ENCODE data around the gene CMIP.

The CMIP gene

DNA sequence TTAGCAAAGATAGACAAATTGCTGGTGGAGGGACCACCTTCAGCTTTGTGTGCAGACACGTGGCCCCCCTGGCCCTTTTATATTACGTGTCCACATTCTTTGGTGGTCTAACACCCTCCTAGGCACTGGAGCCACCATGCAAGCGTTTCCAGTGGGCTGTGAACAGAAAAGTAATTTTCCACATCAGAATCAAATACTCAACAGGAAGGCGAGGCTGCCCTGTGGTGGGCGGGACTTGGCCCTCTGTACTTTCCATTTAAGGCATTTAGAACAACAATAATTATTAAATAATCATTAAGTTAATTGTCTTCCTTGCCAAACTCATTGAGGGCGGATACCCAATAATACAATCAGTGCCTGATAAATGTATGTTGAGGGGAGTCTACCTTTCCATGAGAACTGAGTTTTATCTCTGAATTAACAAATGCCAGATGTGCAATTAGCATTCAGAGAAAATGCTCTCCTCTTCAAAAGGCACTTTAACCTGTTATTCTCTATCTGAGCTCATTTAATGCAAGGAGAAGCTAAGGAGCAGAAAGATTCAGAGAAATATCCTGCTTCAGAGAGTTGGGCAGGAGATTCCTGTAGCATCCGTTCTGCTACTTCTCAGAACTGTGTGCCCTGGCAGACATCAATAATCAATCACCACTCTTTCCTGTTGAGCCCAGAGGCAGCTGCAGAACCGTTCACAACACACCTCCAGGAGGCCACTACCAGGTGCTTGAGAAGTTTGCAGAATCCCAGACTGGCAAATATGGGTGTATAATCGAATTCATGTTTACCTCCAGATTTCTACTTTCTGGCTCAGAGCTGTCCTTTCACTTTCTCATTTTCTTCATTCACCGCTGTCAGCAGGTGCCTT lies 109.4 kb downstream of the CMIP start:
- no peaks in the 10 kb centered on the region for H3K9me3 ChIP-seq (ENCODE audit: control extremely low read depth in 1 of 5, control insufficient read depth in 4 of 5, insufficient read depth in 2 of 5, low read depth in 1 of 5, low read length in 4 of 5)
- POLR2A ChIA-PET = no interaction called here
- H3K27me3 ChIP-seq (replicated peaks in 2 of 5; ENCODE audit: control insufficient read depth in 4 of 5, insufficient read depth in 5 of 5, low read length in 4 of 5) = no peaks in the 10 kb centered on the region
- no peak overlapping the region for H3K27ac ChIP-seq (ENCODE audit: insufficient read depth in 1 of 2, low read depth in 1 of 2, low read length in 2 of 2, poor library complexity in 1 of 2, severe bottlenecking in 2 of 2)
- peak in 2 of 3 donors; percentile 17 to 43 for DNase-seq
- H3K4me3 ChIP-seq (ENCODE audit: control insufficient read depth in 1 of 7, extremely low read depth in 1 of 7, insufficient read depth in 4 of 7, low read depth in 2 of 7, low read length in 6 of 7) = no peak overlapping the region
- CTCF ChIA-PET = interaction anchor here (0.6 to 1.8 kb wide), 2 partner anchors 150 to 195 kb away, joined by 3 to 4 read pairs; no protein-coding TSS in a partner anchor
- peaks cover 0 to 42% (median 34%) of the 10 kb centered on the region in 4 experiments for H3K4me1 ChIP-seq (ENCODE audit: control extremely low read depth in 1 of 4, control insufficient read depth in 4 of 4, insufficient read depth in 4 of 4, low read length in 3 of 4)
- H3K36me3 ChIP-seq (ENCODE audit: control insufficient read depth in 4 of 4, insufficient read depth in 4 of 4, low read length in 3 of 4) = peaks cover 0 to 3% (median under 1%) of the 10 kb centered on the region in 4 experiments
- WGBS (ENCODE audit: insufficient coverage) = 92% methylated on average over 7 of the region's 10 CpGs

DNA sequence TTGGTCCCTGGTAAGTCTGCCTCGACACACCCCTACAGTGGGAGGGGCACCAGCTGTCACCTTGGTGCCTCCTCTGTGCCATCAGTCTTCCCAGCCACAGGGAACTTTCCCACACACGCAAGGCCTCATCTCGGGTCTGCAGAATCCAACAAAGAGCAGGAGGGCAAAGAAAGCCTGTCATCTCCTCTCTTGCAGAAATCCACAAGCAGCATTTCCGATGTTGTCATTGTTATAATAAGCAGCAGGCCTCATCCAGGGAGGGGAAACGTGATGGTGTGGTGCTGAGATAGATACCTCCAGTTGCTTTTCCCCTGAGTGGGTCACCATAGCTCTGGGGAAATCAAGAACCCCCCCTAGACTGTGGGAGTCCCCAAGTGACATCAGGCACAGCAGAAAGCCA lies 110.4 kb downstream of the CMIP start:
- Histone ChIP-seq H3K27me3 (replicated peaks in 2 of 5; ENCODE audit: control insufficient read depth in 4 of 5, insufficient read depth in 5 of 5, low read length in 4 of 5) (no peaks in the 10 kb centered on the region), H3K4me1 (ENCODE audit: control extremely low read depth in 1 of 4, control insufficient read depth in 4 of 4, insufficient read depth in 4 of 4, low read length in 3 of 4) (peaks cover 4 to 44% (median 37%) of the 10 kb centered on the region in 4 experiments), H3K36me3 (ENCODE audit: control insufficient read depth in 4 of 4, insufficient read depth in 4 of 4, low read length in 3 of 4) (peaks cover 0 to 3% (median under 1%) of the 10 kb centered on the region in 4 experiments), H3K9me3 (ENCODE audit: control extremely low read depth in 1 of 5, control insufficient read depth in 4 of 5, insufficient read depth in 2 of 5, low read depth in 1 of 5, low read length in 4 of 5) (no peaks in the 10 kb centered on the region), H3K27ac (ENCODE audit: insufficient read depth in 1 of 2, low read depth in 1 of 2, low read length in 2 of 2, poor library complexity in 1 of 2, severe bottlenecking in 2 of 2) (no peak overlapping the region), H3K4me3 (ENCODE audit: control insufficient read depth in 1 of 7, extremely low read depth in 1 of 7, insufficient read depth in 4 of 7, low read depth in 2 of 7, low read length in 6 of 7) (no peak overlapping the region)
- ChIA-PET CTCF (interaction anchor here (1.0 to 1.8 kb wide), 2 partner anchors 12 to 151 kb away, joined by 3 to 4 read pairs; no protein-coding TSS in a partner anchor), POLR2A (no interaction called here)
- 81% methylated on average over 3 of the region's 5 CpGs for WGBS (ENCODE audit: insufficient coverage)
- DNase-seq = no peak

DNA sequence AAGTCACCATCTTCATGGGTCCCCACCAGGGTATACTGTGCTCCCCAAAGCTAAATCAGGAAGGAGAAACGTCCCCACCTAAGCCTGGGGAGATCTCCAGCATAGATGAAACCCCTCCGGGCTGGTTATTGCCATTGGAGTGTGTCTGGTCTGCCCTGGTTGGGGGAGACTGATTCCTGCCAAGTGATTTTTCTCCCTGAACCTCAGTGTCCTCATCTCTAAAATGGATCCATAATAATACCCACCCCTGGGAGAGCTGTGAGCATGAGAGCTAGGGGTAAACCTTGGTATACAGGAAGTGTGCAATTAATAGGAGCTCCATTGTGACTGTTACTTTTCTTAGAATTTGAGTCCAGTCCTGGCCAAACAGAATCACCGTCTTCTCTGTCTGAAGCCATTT lies 111.1 kb downstream of the CMIP start:
- POLR2A ChIA-PET = no interaction called here
- CTCF ChIA-PET = interaction anchor here (0.8 to 1.8 kb wide), 4 partner anchors 13 to 151 kb away, joined by 3 to 4 read pairs (median 3); no protein-coding TSS in a partner anchor
- Histone ChIP-seq H3K4me3 (ENCODE audit: control insufficient read depth in 1 of 7, extremely low read depth in 1 of 7, insufficient read depth in 4 of 7, low read depth in 2 of 7, low read length in 6 of 7) (no peak overlapping the region), H3K9me3 (ENCODE audit: control extremely low read depth in 1 of 5, control insufficient read depth in 4 of 5, insufficient read depth in 2 of 5, low read depth in 1 of 5, low read length in 4 of 5) (no peaks in the 10 kb centered on the region), H3K4me1 (ENCODE audit: control extremely low read depth in 1 of 4, control insufficient read depth in 4 of 4, insufficient read depth in 4 of 4, low read length in 3 of 4) (peaks cover 4 to 41% (median 33%) of the 10 kb centered on the region in 4 experiments), H3K27me3 (replicated peaks in 2 of 5; ENCODE audit: control insufficient read depth in 4 of 5, insufficient read depth in 5 of 5, low read length in 4 of 5) (no peaks in the 10 kb centered on the region), H3K36me3 (ENCODE audit: control insufficient read depth in 4 of 4, insufficient read depth in 4 of 4, low read length in 3 of 4) (peaks cover 0 to 3% (median under 1%) of the 10 kb centered on the region in 4 experiments), H3K27ac (ENCODE audit: insufficient read depth in 1 of 2, low read depth in 1 of 2, low read length in 2 of 2, poor library complexity in 1 of 2, severe bottlenecking in 2 of 2) (no peak overlapping the region)
- no peak for DNase-seq
- 100% methylated on average over 3 of the region's 3 CpGs for WGBS (ENCODE audit: insufficient coverage)

DNA sequence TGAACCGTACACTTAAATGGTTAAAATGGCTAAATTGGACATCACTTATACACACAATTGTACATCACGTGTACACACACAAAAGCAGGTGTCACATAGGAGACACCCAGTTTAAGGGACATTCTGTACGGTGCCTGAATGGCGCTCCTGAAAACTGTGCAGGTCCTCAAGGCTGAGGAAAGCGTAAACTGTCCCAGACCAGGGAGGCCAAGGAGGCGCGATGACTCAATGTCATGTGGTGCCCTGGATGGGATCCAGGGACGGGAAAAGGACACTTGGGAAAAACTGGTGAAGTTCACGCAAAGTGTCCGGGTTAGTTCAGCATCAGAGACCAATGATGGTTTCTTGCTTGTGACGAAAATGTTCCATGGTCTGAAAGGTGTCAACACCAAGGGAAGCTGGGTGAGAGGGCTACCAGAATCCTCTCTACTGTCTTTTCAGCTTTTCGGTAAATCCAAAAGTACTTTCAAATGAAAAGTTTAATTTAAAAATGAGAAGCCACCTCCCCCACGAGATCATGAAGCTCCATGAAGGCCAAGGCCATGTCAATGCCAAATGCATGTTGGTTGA lies 112.2 kb downstream of the CMIP start:
- ChIA-PET POLR2A (no interaction called here), CTCF (interaction anchor here (1.3 kb wide), 2 partner anchors 65 to 157 kb away, joined by 3 to 4 read pairs; no protein-coding TSS in a partner anchor)
- DNase-seq = no peak
- peaks cover 4 to 29% (median 22%) of the 10 kb centered on the region in 4 experiments for H3K4me1 ChIP-seq (ENCODE audit: control extremely low read depth in 1 of 4, control insufficient read depth in 4 of 4, insufficient read depth in 4 of 4, low read length in 3 of 4)
- 98% methylated on average over 11 of the region's 13 CpGs for WGBS (ENCODE audit: insufficient coverage)
- H3K4me3 ChIP-seq (ENCODE audit: control insufficient read depth in 1 of 7, extremely low read depth in 1 of 7, insufficient read depth in 4 of 7, low read depth in 2 of 7, low read length in 6 of 7) = no peak overlapping the region
- no peaks in the 10 kb centered on the region for H3K9me3 ChIP-seq (ENCODE audit: control extremely low read depth in 1 of 5, control insufficient read depth in 4 of 5, insufficient read depth in 2 of 5, low read depth in 1 of 5, low read length in 4 of 5)
- no peaks in the 10 kb centered on the region for H3K27me3 ChIP-seq (replicated peaks in 2 of 5; ENCODE audit: control insufficient read depth in 4 of 5, insufficient read depth in 5 of 5, low read length in 4 of 5)
- peaks cover 0 to 3% (median under 1%) of the 10 kb centered on the region in 4 experiments for H3K36me3 ChIP-seq (ENCODE audit: control insufficient read depth in 4 of 4, insufficient read depth in 4 of 4, low read length in 3 of 4)
- H3K27ac ChIP-seq (ENCODE audit: insufficient read depth in 1 of 2, low read depth in 1 of 2, low read length in 2 of 2, poor library complexity in 1 of 2, severe bottlenecking in 2 of 2) = no peak overlapping the region

DNA sequence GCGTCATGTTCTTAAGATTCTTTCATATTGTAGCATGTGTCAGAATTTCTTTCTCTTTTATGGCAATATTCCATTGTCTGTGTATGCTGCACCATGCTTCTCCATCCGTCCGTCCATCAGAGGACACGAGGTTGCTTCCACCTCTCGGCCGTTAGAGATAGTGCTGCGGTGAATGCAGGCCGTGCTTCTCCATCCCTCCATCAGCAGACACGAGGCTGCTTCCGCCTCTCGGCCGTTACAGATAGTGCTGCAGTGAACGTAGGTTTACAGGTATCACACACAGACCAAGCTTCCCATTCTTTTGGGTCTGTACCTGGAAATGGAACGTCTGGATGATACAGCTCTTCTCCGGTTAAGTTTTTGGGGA lies 113.5 kb downstream of the CMIP start:
- Histone ChIP-seq H3K4me1 (ENCODE audit: control extremely low read depth in 1 of 4, control insufficient read depth in 4 of 4, insufficient read depth in 4 of 4, low read length in 3 of 4) (peaks cover 4 to 24% (median 18%) of the 10 kb centered on the region in 4 experiments), H3K9me3 (ENCODE audit: control extremely low read depth in 1 of 5, control insufficient read depth in 4 of 5, insufficient read depth in 2 of 5, low read depth in 1 of 5, low read length in 4 of 5) (no peaks in the 10 kb centered on the region), H3K4me3 (ENCODE audit: control insufficient read depth in 1 of 7, extremely low read depth in 1 of 7, insufficient read depth in 4 of 7, low read depth in 2 of 7, low read length in 6 of 7) (no peak overlapping the region), H3K27ac (ENCODE audit: insufficient read depth in 1 of 2, low read depth in 1 of 2, low read length in 2 of 2, poor library complexity in 1 of 2, severe bottlenecking in 2 of 2) (peak overlapping the region in 1 of 2 experiments; percentile 81), H3K27me3 (replicated peaks in 2 of 5; ENCODE audit: control insufficient read depth in 4 of 5, insufficient read depth in 5 of 5, low read length in 4 of 5) (no peaks in the 10 kb centered on the region), H3K36me3 (ENCODE audit: control insufficient read depth in 4 of 4, insufficient read depth in 4 of 4, low read length in 3 of 4) (peaks cover 0 to 3% (median under 1%) of the 10 kb centered on the region in 4 experiments)
- 94% methylated on average over 14 of the region's 15 CpGs for WGBS (ENCODE audit: insufficient coverage)
- no peak for DNase-seq
- ChIA-PET POLR2A (no interaction called here), CTCF (interaction anchor here (0.9 to 1.4 kb wide), 3 partner anchors 28 to 63 kb away, joined by 3 read pairs; no protein-coding TSS in a partner anchor)

DNA sequence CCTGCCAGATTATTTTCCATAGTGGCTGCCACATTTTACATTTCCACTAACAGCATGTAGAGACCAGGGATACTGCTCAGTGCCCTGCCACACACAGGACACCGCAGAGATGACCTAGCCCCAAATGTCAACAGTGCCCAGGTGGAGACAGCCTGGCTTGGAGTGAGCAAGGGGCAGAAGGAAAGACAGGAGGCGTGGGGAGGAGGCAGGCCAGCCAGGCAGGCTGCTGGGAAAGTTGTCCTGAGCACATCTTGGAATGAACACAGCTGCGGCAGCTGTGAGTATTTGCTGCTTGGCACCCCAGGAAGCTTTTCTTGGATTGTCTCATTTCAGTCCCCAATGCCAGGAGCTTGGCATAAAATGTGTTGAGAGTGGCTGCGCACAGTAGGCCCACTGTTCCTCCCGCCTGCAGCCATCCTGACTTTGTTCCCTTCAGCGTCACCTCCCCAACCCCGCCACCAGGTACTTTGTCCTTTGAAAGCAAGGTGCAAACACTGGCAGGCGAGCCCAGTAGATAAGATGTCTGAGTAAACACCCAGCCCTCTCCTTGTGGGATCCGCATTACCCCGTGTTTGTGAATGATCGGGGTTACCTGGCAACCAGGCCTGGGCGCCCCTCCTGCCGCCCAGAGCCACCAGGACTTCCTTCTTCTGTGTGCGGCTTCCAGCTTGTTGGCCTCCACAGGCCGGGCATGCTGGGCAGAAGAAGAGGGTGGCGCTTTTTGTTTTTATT lies 114.0 kb downstream of the CMIP start:
- peaks cover 0 to 3% (median under 1%) of the 10 kb centered on the region in 4 experiments for H3K36me3 ChIP-seq (ENCODE audit: control insufficient read depth in 4 of 4, insufficient read depth in 4 of 4, low read length in 3 of 4)
- H3K27ac ChIP-seq (ENCODE audit: insufficient read depth in 1 of 2, low read depth in 1 of 2, low read length in 2 of 2, poor library complexity in 1 of 2, severe bottlenecking in 2 of 2) = peak overlapping the region; percentile 62 to 81
- H3K4me1 ChIP-seq (ENCODE audit: control extremely low read depth in 1 of 4, control insufficient read depth in 4 of 4, insufficient read depth in 4 of 4, low read length in 3 of 4) = peaks cover 4 to 20% (median 17%) of the 10 kb centered on the region in 4 experiments
- WGBS (ENCODE audit: insufficient coverage) = 31% methylated on average over 14 of the region's 16 CpGs
- CTCF ChIA-PET = interaction anchor here (0.6 to 1.4 kb wide), 4 partner anchors 28 to 130 kb away, joined by 3 read pairs; no protein-coding TSS in a partner anchor
- H3K9me3 ChIP-seq (ENCODE audit: control extremely low read depth in 1 of 5, control insufficient read depth in 4 of 5, insufficient read depth in 2 of 5, low read depth in 1 of 5, low read length in 4 of 5) = no peaks in the 10 kb centered on the region
- no peaks in the 10 kb centered on the region for H3K27me3 ChIP-seq (replicated peaks in 2 of 5; ENCODE audit: control insufficient read depth in 4 of 5, insufficient read depth in 5 of 5, low read length in 4 of 5)
- peak; percentile 83 to 96 (median 94) for DNase-seq
- POLR2A ChIA-PET = no interaction called here
- H3K4me3 ChIP-seq (ENCODE audit: control insufficient read depth in 1 of 7, extremely low read depth in 1 of 7, insufficient read depth in 4 of 7, low read depth in 2 of 7, low read length in 6 of 7) = peak overlapping the region in 1 of 7 experiments; percentile 24

All from common myeloid progenitor, CD34-positive (primary cell).